Endothelial cell of umbilical vein (primary cell): ENCODE measurements around the gene MFAP4. TPM values are rescaled to one million over a fixed set of nuclear protein-coding genes. Genes with fewer than 3 reads are reported as not detected.

Experiments
- BruUV-seq: library from RNA; stranded (reverse); fragments of 400-500 nt; replicated peaks from 2 replicates; lab custom pipeline; 2021; lab: Mats Ljungman, UMichigan
- CTCF ChIA-PET: fragments of 300-600, 350-600 bp; sonication (Branson Sonifier 250); formaldehyde crosslinking; loops from one replicate; lab custom pipeline; 2021; ENCODE audit warnings: antibody characterized with exemption, inconsistent platforms; lab: Charles Lee
- POLR2A ChIA-PET: fragments of 300-600, 350-600 bp; sonication (Branson Sonifier 250); formaldehyde crosslinking; loops from one replicate; lab custom pipeline; 2021; ENCODE audit warnings: antibody characterized with exemption, inconsistent platforms; lab: Charles Lee
- DNase-seq: peaks from one replicate; pipeline ENCODE4 v3.0.0-alpha.2; 2011; ENCODE audit warnings: low read depth, low spot score
- FAIRE-seq: peaks from 2 replicates; lab custom pipeline; 2011; peaks lifted over from hg19 to GRCh38; lab: Jason Lieb, UNC
- H2AFZ ChIP-seq: 2 replicates; pipeline ENCODE4 v1.6.0; 2012; ENCODE audit warnings: low read depth, low read length, control low read depth, inconsistent platforms
- H3K27ac ChIP-seq: 2 replicates; pipeline ENCODE4 v1.5.1; 2011; ENCODE audit warnings: low read depth, mild to moderate bottlenecking, control low read depth, low read length, moderate library complexity; ENCODE audit not compliant: insufficient read depth
- H3K27me3 ChIP-seq, 2 experiments: 2 replicates each; pipeline versions ENCODE4 v1.6.0 to v1.6.1; 2011; ENCODE audit warnings: low read length in 2 of 2, mixed read lengths in 1 of 2; ENCODE audit not compliant: control insufficient read depth in 2 of 2, insufficient read depth in 2 of 2
- H3K36me3 ChIP-seq, 2 experiments: 2 replicates in 1 of 2; 3 replicates in 1 of 2; pipeline ENCODE4 v1.5.1; 2011; ENCODE audit warnings: low read length in 2 of 2, mild to moderate bottlenecking in 1 of 2, moderate library complexity in 1 of 2; ENCODE audit not compliant: control insufficient read depth in 2 of 2, insufficient read depth in 2 of 2; ENCODE audit errors: extremely low read depth in 1 of 2
- H3K4me1 ChIP-seq: 3 replicates; pipeline ENCODE4 v1.5.1; 2011; ENCODE audit warnings: mild to moderate bottlenecking, low read length; ENCODE audit not compliant: control insufficient read depth, insufficient read depth; ENCODE audit errors: extremely low read depth
- H3K4me2 ChIP-seq: 2 replicates; pipeline ENCODE4 v1.6.1; 2011; ENCODE audit warnings: low read length, control low read depth, mixed read lengths; ENCODE audit not compliant: insufficient read depth
- H3K4me3 ChIP-seq, 3 experiments: fragments of 200-600 bp in 1 of 3; sonication (generic), shearing (Covaris generic) in 1 of 3; replicated peaks in 1 of 3; 2 replicates each; pipeline ENCODE4 v1.5.1; 2011 to 2016; ENCODE audit warnings: control low read depth in 3 of 3, low read length in 3 of 3, mild to moderate bottlenecking in 2 of 3, inconsistent platforms in 1 of 3, low read depth in 1 of 3, moderate library complexity in 1 of 3; ENCODE audit not compliant: insufficient read depth in 1 of 3
- H3K79me2 ChIP-seq: 2 replicates; pipeline ENCODE4 v1.6.0; 2012; ENCODE audit warnings: low read length, inconsistent platforms; ENCODE audit not compliant: control insufficient read depth, insufficient read depth
- H3K9ac ChIP-seq: replicated peaks from 2 replicates; pipeline ENCODE3; 2011; ENCODE audit warnings: low read length, control low read depth; ENCODE audit not compliant: insufficient read depth; ENCODE audit errors: extremely low read depth
- H3K9me1 ChIP-seq: replicated peaks from 3 replicates; pipeline ENCODE4 v1.6.0; 2011; ENCODE audit warnings: mild to moderate bottlenecking, low read length; ENCODE audit not compliant: control insufficient read depth, insufficient read depth; ENCODE audit errors: extremely low read depth
- H3K9me3 ChIP-seq: replicated peaks from 2 replicates; pipeline ENCODE4 v1.5.1; 2012; ENCODE audit warnings: low read length, inconsistent platforms; ENCODE audit not compliant: control insufficient read depth, insufficient read depth
- H4K20me1 ChIP-seq: replicated peaks from 2 replicates; pipeline ENCODE3; 2011; ENCODE audit warnings: mild to moderate bottlenecking, low read length; ENCODE audit not compliant: control insufficient read depth, insufficient read depth; ENCODE audit errors: extremely low read depth
- CTCF ChIP-seq, 2 donors: IDR thresholded peaks; 1 replicate in 1 of 2; 2 replicates in 1 of 2; pipeline ENCODE4 v1.5.1; 2011; ENCODE audit warnings: low read length in 2 of 2, mild to moderate bottlenecking in 2 of 2, moderate library complexity in 2 of 2, control low read depth in 1 of 2, inconsistent platforms in 1 of 2, low read depth in 1 of 2; ENCODE audit not compliant: insufficient read depth in 1 of 2; ENCODE audit errors: extremely low read depth in 1 of 2
- EZH2 ChIP-seq: IDR thresholded peaks from 2 replicates; pipeline ENCODE4 v1.6.1; 2012; ENCODE audit warnings: borderline replicate concordance, low read depth, mild to moderate bottlenecking, moderate library complexity, low read length, inconsistent platforms; ENCODE audit not compliant: severe bottlenecking
- FOS ChIP-seq: IDR thresholded peaks from 2 replicates; pipeline ENCODE4 v1.6.1; 2011; ENCODE audit warnings: mild to moderate bottlenecking, low read length, moderate library complexity, borderline replicate concordance; ENCODE audit not compliant: insufficient read depth
- GATA2 ChIP-seq: IDR thresholded peaks from 2 replicates; pipeline ENCODE4 v1.7.0; 2011; ENCODE audit warnings: low read depth, mild to moderate bottlenecking, moderate library complexity, mixed read lengths, low read length; ENCODE audit not compliant: insufficient read length, insufficient read depth
- JUN ChIP-seq: IDR thresholded peaks from 2 replicates; pipeline ENCODE4 v1.6.1; 2011; ENCODE audit warnings: borderline replicate concordance, low read depth; ENCODE audit not compliant: insufficient read length, insufficient read depth
- MAX ChIP-seq: IDR thresholded peaks from 2 replicates; pipeline ENCODE4 v1.6.1; 2011; ENCODE audit not compliant: insufficient read depth, insufficient read length
- MYC ChIP-seq: IDR thresholded peaks from one replicate; pipeline ENCODE4 v1.6.1; 2011; ENCODE audit warnings: mild to moderate bottlenecking, low read depth, low read length
- POLR2A ChIP-seq: IDR thresholded peaks from 2 replicates; pipeline ENCODE4 v1.6.1; 2012; ENCODE audit warnings: low read depth, mild to moderate bottlenecking, control low read depth, low read length
- POLR2AphosphoS5 ChIP-seq: IDR thresholded peaks from 2 replicates; pipeline ENCODE4 v1.6.1; 2012; ENCODE audit warnings: low read depth, mild to moderate bottlenecking, control low read depth, low read length, moderate library complexity; ENCODE audit not compliant: insufficient read depth
- dilution Hi-C: fragments of 300-500 bp; cut with MboI; formaldehyde crosslinking; loops from one replicate; pipeline ENCODE4 v1.15.0; 2019; ENCODE audit warnings: low sequenced_read_pairs; ENCODE audit not compliant: extremely low pct_ligation_motif_present
- intact Hi-C: fragments of 100-400 bp; cut with micrococcal nuclease; formaldehyde crosslinking; loops from one replicate; pipeline ENCODE4 v1.10.0; 2022
- polyA plus RNA-seq, 4 experiments: library from polyadenylated mRNA; depleted of rRNA in 3 of 4; stranded (reverse) in 3 of 4; unstranded in 1 of 4; fragments of >200 nt; gene quantifications; 2 replicates each; pipeline versions ENCODE4 v1.2.1 to v1.2.3, GENCODE V29; 2011 to 2012; ENCODE audit warnings: missing spikeins in 1 of 4
- total RNA-seq: library from RNA; stranded (reverse); gene quantifications from 2 replicates; pipeline ENCODE4 v1.2.3, GENCODE V29; 2021

MFAP4 gene
- total and polyA plus RNA-seq, 2 donors (not counting 3 experiments of a cell fraction or from before 2014, with no cell fraction given), result not detected

GRCh38 chr17:19433727-19434340, 46.8 kb upstream of the MFAP4 start:
- no peaks in the 10 kb centered on the region for H3K79me2 ChIP-seq
- dilution Hi-C loops (no loop called here), intact Hi-C loops (no loop called here)
- H2AFZ ChIP-seq, result no peak overlapping the region
- no peaks in the 10 kb centered on the region for H3K9me1 ChIP-seq
- H3K4me2 ChIP-seq, result no peak overlapping the region
- TF ChIP-seq JUN, result no peak
- TF ChIP-seq FOS, result no peak
- no peak for TF ChIP-seq POLR2A
- no peak for TF ChIP-seq CTCF (IDR thresholded peaks at IDR 0.05; ENCODE audit: extremely low read depth in 1 of 2, insufficient read depth in 1 of 2, low read depth in 1 of 2, low read length in 2 of 2)
- no peak for TF ChIP-seq GATA2
- no peak for TF ChIP-seq EZH2
- TF ChIP-seq POLR2AphosphoS5, result no peak
- no peak for TF ChIP-seq MAX
- no peak for TF ChIP-seq MYC
- no peak overlapping the region for H3K9ac ChIP-seq
- H3K27me3 ChIP-seq, result peaks cover 2 to 3% of the 10 kb centered on the region in 2 experiments
- ChIA-PET POLR2A (interaction anchor here (0.6 kb wide), 1 partner anchor 34 kb away, joined by 3 read pairs; no protein-coding TSS in a partner anchor), CTCF (interaction anchor here (1.2 to 2.4 kb wide), 5 partner anchors 9 to 329 kb away, joined by 3 to 14 read pairs (median 4); partner anchors contain the start of genes B9D1 and MAPK7)
- no peaks in the 10 kb centered on the region for H3K4me1 ChIP-seq
- H3K4me3 ChIP-seq, result no peak overlapping the region
- BruUV-seq, result no TSS peak
- H3K36me3 ChIP-seq, result no peaks in the 10 kb centered on the region
- no peaks in the 10 kb centered on the region for H4K20me1 ChIP-seq
- FAIRE-seq, result no peak
- no peaks in the 10 kb centered on the region for H3K9me3 ChIP-seq
- no peak overlapping the region for H3K27ac ChIP-seq
- DNase-seq, result no peak
